H9 (cell line): ENCODE results near the gene CALN1. TPM values are rescaled to one million over a fixed set of nuclear protein-coding genes. Genes with fewer than 3 reads are reported as not detected.

Experiments used
- DNase-seq: peaks from one replicate; pipeline ENCODE4 v3.0.0-alpha.2; 2017
- H2AFZ ChIP-seq: one replicate; pipeline ENCODE4 v1.6.1; 2013; ENCODE audit warnings: mild to moderate bottlenecking, low read length, control low read depth, moderate library complexity
- H2AK5ac ChIP-seq: 2 replicates; pipeline ENCODE4 v1.6.1; 2013; ENCODE audit warnings: low read length, control low read depth, mixed read lengths; ENCODE audit not compliant: insufficient read length
- H2BK120ac ChIP-seq: one replicate; pipeline ENCODE4 v1.6.1; 2013; ENCODE audit warnings: low read depth, mild to moderate bottlenecking, low read length, control low read depth, inconsistent platforms; ENCODE audit not compliant: poor library complexity, severe bottlenecking
- H2BK12ac ChIP-seq: 2 replicates; pipeline ENCODE4 v1.6.1; 2013; ENCODE audit warnings: low read length, control low read depth, mixed read lengths, low read depth; ENCODE audit not compliant: insufficient read length
- H2BK15ac ChIP-seq: 2 replicates; pipeline ENCODE4 v1.6.1; 2013; ENCODE audit warnings: low read depth, low read length, control low read depth
- H2BK20ac ChIP-seq: one replicate; pipeline ENCODE4 v1.6.1; 2013; ENCODE audit warnings: low read depth, mild to moderate bottlenecking, low read length, control low read depth, inconsistent platforms; ENCODE audit not compliant: poor library complexity, severe bottlenecking
- H2BK5ac ChIP-seq: 2 replicates; pipeline ENCODE4 v1.6.1; 2013; ENCODE audit warnings: low read length, control low read depth, mixed read lengths; ENCODE audit not compliant: insufficient read length
- H3K14ac ChIP-seq: 2 replicates; pipeline ENCODE4 v1.6.1; 2013; ENCODE audit warnings: low read length, control low read depth; ENCODE audit not compliant: insufficient read depth
- H3K18ac ChIP-seq: 2 replicates; pipeline ENCODE4 v1.6.1; 2013; ENCODE audit warnings: low read depth, mild to moderate bottlenecking, mixed read lengths, low read length, control low read depth; ENCODE audit not compliant: insufficient read length
- H3K23ac ChIP-seq: 2 replicates; pipeline ENCODE4 v1.6.1; 2013; ENCODE audit warnings: low read length, control low read depth, mixed read lengths, low read depth; ENCODE audit not compliant: insufficient read length
- H3K23me2 ChIP-seq: 2 replicates; pipeline ENCODE4 v1.6.1; 2013; ENCODE audit warnings: low read depth, mild to moderate bottlenecking, mixed read lengths, low read length, control low read depth; ENCODE audit not compliant: insufficient read length, poor library complexity, severe bottlenecking
- H3K27ac ChIP-seq: 2 replicates; pipeline ENCODE4 v1.5.1; 2013; ENCODE audit warnings: low read length, control low read depth, mixed read lengths, low read depth; ENCODE audit not compliant: insufficient read length
- H3K27me3 ChIP-seq: 2 replicates; pipeline ENCODE4 v1.6.1; 2013; ENCODE audit warnings: low read length, control low read depth, inconsistent platforms; ENCODE audit not compliant: insufficient read depth
- H3K4ac ChIP-seq: 2 replicates; pipeline ENCODE4 v1.6.1; 2013; ENCODE audit warnings: low read depth, mild to moderate bottlenecking, control low read depth, inconsistent platforms, low read length, moderate library complexity
- H3K4me1 ChIP-seq: 2 replicates; pipeline ENCODE4 v1.6.1; 2013; ENCODE audit warnings: low read length, control low read depth, inconsistent platforms; ENCODE audit not compliant: insufficient read depth
- H3K4me2 ChIP-seq: 2 replicates; pipeline ENCODE4 v1.6.1; 2013; ENCODE audit warnings: low read length, control low read depth, mixed read lengths; ENCODE audit not compliant: insufficient read length, insufficient read depth
- H3K56ac ChIP-seq: 2 replicates; pipeline ENCODE4 v1.6.1; 2013; ENCODE audit warnings: low read depth, mild to moderate bottlenecking, mixed read lengths, low read length, control low read depth; ENCODE audit not compliant: insufficient read length
- H3K79me1 ChIP-seq: 2 replicates; pipeline ENCODE4 v1.6.1; 2013; ENCODE audit warnings: low read depth, mild to moderate bottlenecking, moderate library complexity, low read length, control low read depth, inconsistent platforms; ENCODE audit not compliant: insufficient read depth, poor library complexity, severe bottlenecking
- H3K79me2 ChIP-seq: 2 replicates; pipeline ENCODE4 v1.6.1; 2013; ENCODE audit warnings: low read length, control low read depth, inconsistent platforms; ENCODE audit not compliant: insufficient read depth
- H3K9ac ChIP-seq: 2 replicates; pipeline ENCODE4 v1.6.1; 2013; ENCODE audit warnings: low read length, control low read depth, mixed read lengths; ENCODE audit not compliant: insufficient read length; ENCODE audit errors: extremely low read depth
- H3K9me3 ChIP-seq: one replicate; pipeline ENCODE4 v1.6.1; 2013; ENCODE audit warnings: low read depth, low read length, inconsistent platforms; ENCODE audit not compliant: control insufficient read depth
- H3T11ph ChIP-seq: one replicate; pipeline ENCODE4 v1.6.1; 2013; ENCODE audit warnings: mild to moderate bottlenecking, low read length, control low read depth, inconsistent platforms
- H4K20me1 ChIP-seq: one replicate; pipeline ENCODE4 v1.6.1; 2013; ENCODE audit not compliant: control insufficient read depth, insufficient read length, insufficient read depth
- H4K5ac ChIP-seq: 2 replicates; pipeline ENCODE4 v1.6.1; 2013; ENCODE audit warnings: low read depth, mild to moderate bottlenecking, mixed read lengths, low read length, control low read depth; ENCODE audit not compliant: insufficient read length
- H4K8ac ChIP-seq: replicated peaks from 2 replicates; pipeline ENCODE4 v1.6.1; 2013; ENCODE audit warnings: low read length, control low read depth, mixed read lengths, low read depth; ENCODE audit not compliant: insufficient read length
- H4K91ac ChIP-seq: 2 replicates; pipeline ENCODE4 v1.6.1; 2013; ENCODE audit warnings: low read depth, mild to moderate bottlenecking, moderate library complexity, mixed read lengths, low read length, control low read depth; ENCODE audit not compliant: insufficient read length
- H3K27ac Mint-ChIP-seq, 3 experiments: 2 replicates in 2 of 3; 3 replicates in 1 of 3; pipeline ENCODE4 v1.8.0; 2020 to 2021; ENCODE audit warnings: mixed read lengths in 3 of 3, mild to moderate bottlenecking in 1 of 3, moderate library complexity in 1 of 3
- H3K27me3 Mint-ChIP-seq: 2 replicates; pipeline ENCODE4 v1.8.0; 2021; ENCODE audit warnings: low read depth, mild to moderate bottlenecking, moderate library complexity, mixed read lengths
- H3K36me3 Mint-ChIP-seq, 3 experiments: 2 replicates in 2 of 3; 3 replicates in 1 of 3; pipeline ENCODE4 v1.8.0; 2020 to 2021; ENCODE audit warnings: low read depth in 3 of 3, mixed read lengths in 3 of 3; ENCODE audit not compliant: insufficient read depth in 1 of 3
- H3K4me1 Mint-ChIP-seq, 2 experiments: 2 replicates each; pipeline ENCODE4 v1.8.0; 2020; ENCODE audit warnings: mixed read lengths in 2 of 2
- H3K4me3 Mint-ChIP-seq, 2 experiments: 2 replicates in 1 of 2; 3 replicates in 1 of 2; pipeline ENCODE4 v1.8.0; 2020 to 2021; ENCODE audit warnings: mild to moderate bottlenecking in 2 of 2, mixed read lengths in 2 of 2, moderate library complexity in 1 of 2
- H3K9me3 Mint-ChIP-seq, 2 experiments: 2 replicates in 1 of 2; 3 replicates in 1 of 2; pipeline ENCODE4 v1.8.0; 2020; ENCODE audit warnings: mild to moderate bottlenecking in 2 of 2, mixed read lengths in 2 of 2, moderate library complexity in 1 of 2
- WGBS: extraction: QIAGEN DNeasy Blood & Tissue Kit; methylation state at CpG from one replicate; pipeline ENCODE4 v1.1.7; 2013; ENCODE audit warnings: missing lambda C conversion rate, low lambda C conversion rate, mixed read lengths; ENCODE audit not compliant: insufficient read length; ENCODE audit errors: extremely low coverage; 5-methylcytosine and 5-hydroxymethylcytosine counted together
- total RNA-seq: library from RNA; stranded (reverse); gene quantifications from 2 replicates; pipeline ENCODE4 v1.2.1, GENCODE V29; 2021
- TF ChIP-seq, protein P1 (sequence below): fragments of 200-600 bp; sonication (generic); conservative IDR thresholded peaks from 3 replicates; pipeline ENCODE4 v1.8.0; 2021; ENCODE audit warnings: antibody characterized with exemption, mild to moderate bottlenecking

Gene CALN1
- total RNA-seq, 1 experiment from 2014 or later, result 2.8 TPM

DNA sequence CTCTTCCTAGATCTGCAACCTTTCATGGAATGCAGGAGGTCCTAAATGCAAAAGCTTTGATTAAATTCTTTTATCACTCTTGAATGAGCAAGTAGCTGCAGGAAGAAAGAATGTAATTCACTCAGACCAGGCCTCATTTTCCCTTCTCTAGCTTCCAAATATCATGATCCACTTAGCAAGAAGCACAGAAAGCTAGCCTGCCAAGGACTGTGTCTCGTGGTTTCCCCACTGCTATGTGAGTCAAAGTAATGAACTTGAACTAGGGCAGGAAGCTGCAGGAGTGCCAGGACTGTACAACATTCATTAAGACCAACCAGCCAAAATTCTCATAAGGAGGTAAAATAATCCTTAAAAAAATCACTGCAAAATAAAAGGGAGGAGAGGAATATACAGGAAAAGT lies 379.2 kb downstream of the CALN1 start:
- Histone ChIP-seq H2AK5ac (no peak overlapping the region), H3K79me2 (no peaks in the 10 kb centered on the region), H3K27ac (no peak overlapping the region), H2AFZ (no peak overlapping the region), H3K79me1 (no peaks in the 10 kb centered on the region), H3K23ac (no peak overlapping the region), H2BK20ac (no peak overlapping the region), H3T11ph (no peak overlapping the region), H4K91ac (no peak overlapping the region), H3K27me3 (no peaks in the 10 kb centered on the region; the same call in 1 of the 2 replicates), H2BK12ac (no peak overlapping the region), H3K23me2 (no peaks in the 10 kb centered on the region), H3K4me1 (no peaks in the 10 kb centered on the region), H2BK15ac (no peak overlapping the region), H2BK5ac (no peak overlapping the region), H3K9ac (no peak overlapping the region), H4K8ac (no peak overlapping the region), H4K5ac (no peak overlapping the region), H3K4ac (no peak overlapping the region), H2BK120ac (no peak overlapping the region), H3K14ac (no peak overlapping the region), H3K18ac (no peak overlapping the region), H3K9me3 (no peaks in the 10 kb centered on the region), H3K56ac (no peak overlapping the region), H3K4me2 (no peak overlapping the region), H4K20me1 (no peaks in the 10 kb centered on the region)
- H3K4me1 Mint-ChIP-seq, result peaks cover 10 to 12% of the 10 kb centered on the region in 2 experiments; a peak in 2 of 4 replicates
- peaks cover 4 to 6% of the 10 kb centered on the region in 2 experiments; a peak in 3 of 5 replicates for H3K9me3 Mint-ChIP-seq
- DNase-seq, result no peak
- no peaks in the 10 kb centered on the region for H3K27me3 Mint-ChIP-seq
- no peak overlapping the region; a peak in 1 of 7 replicates for H3K27ac Mint-ChIP-seq
- WGBS, result no CpG with 5 or more reads among the region's 1 CpG
- peaks cover 0 to 6% (median 0%) of the 10 kb centered on the region in 3 experiments; a peak in 2 of 7 replicates for H3K36me3 Mint-ChIP-seq
- no peak overlapping the region for H3K4me3 Mint-ChIP-seq
- TF ChIP-seq, protein P1, sequence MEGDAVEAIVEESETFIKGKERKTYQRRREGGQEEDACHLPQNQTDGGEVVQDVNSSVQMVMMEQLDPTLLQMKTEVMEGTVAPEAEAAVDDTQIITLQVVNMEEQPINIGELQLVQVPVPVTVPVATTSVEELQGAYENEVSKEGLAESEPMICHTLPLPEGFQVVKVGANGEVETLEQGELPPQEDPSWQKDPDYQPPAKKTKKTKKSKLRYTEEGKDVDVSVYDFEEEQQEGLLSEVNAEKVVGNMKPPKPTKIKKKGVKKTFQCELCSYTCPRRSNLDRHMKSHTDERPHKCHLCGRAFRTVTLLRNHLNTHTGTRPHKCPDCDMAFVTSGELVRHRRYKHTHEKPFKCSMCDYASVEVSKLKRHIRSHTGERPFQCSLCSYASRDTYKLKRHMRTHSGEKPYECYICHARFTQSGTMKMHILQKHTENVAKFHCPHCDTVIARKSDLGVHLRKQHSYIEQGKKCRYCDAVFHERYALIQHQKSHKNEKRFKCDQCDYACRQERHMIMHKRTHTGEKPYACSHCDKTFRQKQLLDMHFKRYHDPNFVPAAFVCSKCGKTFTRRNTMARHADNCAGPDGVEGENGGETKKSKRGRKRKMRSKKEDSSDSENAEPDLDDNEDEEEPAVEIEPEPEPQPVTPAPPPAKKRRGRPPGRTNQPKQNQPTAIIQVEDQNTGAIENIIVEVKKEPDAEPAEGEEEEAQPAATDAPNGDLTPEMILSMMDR, result no peak
